Measurements from ENCODE around the gene ARFIP1.

DNA sequence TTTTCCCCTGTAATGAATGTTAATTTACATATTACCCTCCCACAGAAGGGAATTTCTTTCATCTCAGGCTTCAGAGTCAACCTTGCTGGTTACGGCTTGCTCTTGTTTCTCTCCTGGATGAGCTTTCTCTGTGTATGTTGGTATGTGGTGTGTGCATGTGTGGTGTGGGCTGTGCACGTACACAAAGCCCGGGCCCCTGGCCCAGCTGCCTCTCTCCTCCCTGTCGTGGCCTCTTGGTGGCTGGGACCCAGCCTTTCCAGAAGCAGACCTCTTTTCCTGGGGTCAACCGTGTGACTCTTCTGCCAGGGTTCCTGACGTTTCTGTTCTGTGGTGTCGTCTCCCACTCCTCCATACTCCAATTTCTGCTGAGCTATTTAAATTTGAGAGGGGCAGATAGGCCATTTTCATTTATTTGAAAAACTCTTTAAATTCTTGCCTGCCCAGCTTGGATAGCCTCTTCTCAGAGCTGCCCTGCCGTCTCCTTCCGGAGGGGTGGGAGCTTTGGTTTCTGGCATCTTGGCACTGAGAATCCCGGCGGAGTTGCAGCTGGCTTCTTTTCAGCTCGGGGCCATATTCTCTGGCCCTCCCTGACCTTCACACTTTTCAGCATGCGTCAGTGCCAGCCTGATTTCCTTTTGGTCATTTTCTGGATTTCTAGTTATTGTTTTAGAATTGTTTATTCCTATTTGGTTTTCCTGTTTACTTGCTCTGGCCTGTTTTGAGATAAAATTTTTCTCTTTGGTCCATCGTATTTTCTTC lies 181.4 kb downstream of the ARFIP1 start:
- TF ChIP-seq CTCF (conservative IDR thresholded peaks at IDR 0.05) (no peak), ZFX (IDR thresholded peaks at IDR 0.05) (no peak)

Data from C4-2B (cell line).